Activated CD8-positive, alpha-beta T cell treated with anti-CD3 and anti-CD28 coated beads for 36 hours (primary cell): ENCODE results near the gene OCA2. TPM values are rescaled to one million over a fixed set of nuclear protein-coding genes. Genes with fewer than 3 reads are reported as not detected.

Experiments used
- ATAC-seq: fragments of 200-7000 bp; cut with Tn5 transposase; one replicate; pipeline ENCODE4 v1.10.0; 2021; ENCODE audit warnings: mild to moderate bottlenecking, moderate library complexity
- CTCF ChIA-PET: fragments of 350-600 bp; sonication (Branson Sonifier 250); formaldehyde crosslinking; loops from one replicate; lab custom pipeline; 2021; ENCODE audit warnings: antibody characterized with exemption; lab: Charles Lee
- POLR2A ChIA-PET: fragments of 350-600 bp; sonication (Branson Sonifier 250); formaldehyde crosslinking; loops from one replicate; lab custom pipeline; 2021; ENCODE audit warnings: antibody characterized with exemption; lab: Charles Lee
- DNase-seq: peaks from one replicate; pipeline ENCODE4 v3.0.0-alpha.2; 2020
- H3K27ac Mint-ChIP-seq: one replicate; pipeline ENCODE4 v1.8.0; 2021; ENCODE audit warnings: mild to moderate bottlenecking, mixed read lengths
- H3K27me3 Mint-ChIP-seq: one replicate; pipeline ENCODE4 v1.8.0; 2021; ENCODE audit warnings: mixed read lengths
- H3K36me3 Mint-ChIP-seq: one replicate; pipeline ENCODE4 v1.8.0; 2021; ENCODE audit warnings: low read depth, mixed read lengths
- H3K4me1 Mint-ChIP-seq: one replicate; pipeline ENCODE4 v1.8.0; 2021; ENCODE audit warnings: low read depth, mixed read lengths
- H3K4me3 Mint-ChIP-seq: one replicate; pipeline ENCODE4 v1.8.0; 2021; ENCODE audit warnings: mild to moderate bottlenecking, moderate library complexity, mixed read lengths
- H3K9me3 Mint-ChIP-seq: one replicate; pipeline ENCODE4 v1.8.0; 2021; ENCODE audit warnings: mixed read lengths
- CTCF ChIP-seq: fragments of 200-600 bp; IDR thresholded peaks from one replicate; pipeline ENCODE4 v1.8.0; 2022; ENCODE audit warnings: antibody characterized with exemption, mild to moderate bottlenecking
- intact Hi-C: fragments of 100-400 bp; cut with micrococcal nuclease; formaldehyde crosslinking; loops from one replicate; pipeline ENCODE4 v1.10.0; 2022
- total RNA-seq, 2 experiments: library from RNA; stranded (reverse); gene quantifications; one replicate each; pipeline ENCODE4 v1.2.3, GENCODE V29; 2021

The OCA2 gene
- total RNA-seq, 2 experiments from 2014 or later = not detected

GRCh38 chr15:28133281-28133680 lies 34.2 kb upstream of the OCA2 start:
- DNase-seq (no peak), ATAC-seq (no peak)
- ChIA-PET POLR2A (no interaction called here), CTCF (interaction anchor here (2.0 kb wide), 1 partner anchor 9 kb away, joined by 5 read pairs; no protein-coding TSS in a partner anchor)
- no peaks in the 10 kb centered on the region for H3K27me3 Mint-ChIP-seq
- H3K36me3 Mint-ChIP-seq = peaks cover 8% of the 10 kb centered on the region
- peaks cover 12% of the 10 kb centered on the region for H3K4me1 Mint-ChIP-seq
- intact Hi-C loops = no loop called here
- no peak overlapping the region for H3K4me3 Mint-ChIP-seq
- no peak overlapping the region for H3K27ac Mint-ChIP-seq
- no peak for TF ChIP-seq CTCF
- H3K9me3 Mint-ChIP-seq = no peaks in the 10 kb centered on the region

GRCh38 chr15:28132524-28133275 lies 33.6 kb upstream of the OCA2 start:
- peaks cover 12% of the 10 kb centered on the region for H3K4me1 Mint-ChIP-seq
- ChIA-PET POLR2A (no interaction called here), CTCF (interaction anchor here (2.0 kb wide), 1 partner anchor 8 kb away, joined by 5 read pairs; no protein-coding TSS in a partner anchor)
- no peaks in the 10 kb centered on the region for H3K9me3 Mint-ChIP-seq
- DNase-seq (no peak), ATAC-seq (no peak)
- no peaks in the 10 kb centered on the region for H3K27me3 Mint-ChIP-seq
- intact Hi-C loops = no loop called here
- no peak for TF ChIP-seq CTCF
- H3K27ac Mint-ChIP-seq = no peak overlapping the region
- H3K36me3 Mint-ChIP-seq = peaks cover 8% of the 10 kb centered on the region
- H3K4me3 Mint-ChIP-seq = no peak overlapping the region

GRCh38 chr15:28131946-28132345 lies 32.8 kb upstream of the OCA2 start:
- no peak overlapping the region for H3K4me3 Mint-ChIP-seq
- TF ChIP-seq CTCF = no peak
- intact Hi-C loops = no loop called here
- H3K36me3 Mint-ChIP-seq = peaks cover 8% of the 10 kb centered on the region
- peaks cover 9% of the 10 kb centered on the region for H3K4me1 Mint-ChIP-seq
- H3K27me3 Mint-ChIP-seq = no peaks in the 10 kb centered on the region
- DNase-seq = no peak
- CTCF ChIA-PET = no interaction called here
- ATAC-seq = no peak
- POLR2A ChIA-PET = no interaction called here
- no peaks in the 10 kb centered on the region for H3K9me3 Mint-ChIP-seq
- H3K27ac Mint-ChIP-seq = no peak overlapping the region

GRCh38 chr15:28131400-28131799 lies 32.3 kb upstream of the OCA2 start:
- POLR2A ChIA-PET = no interaction called here
- intact Hi-C loops = no loop called here
- no peak for DNase-seq
- Mint-ChIP-seq H3K27ac (no peak overlapping the region), H3K36me3 (peaks cover 7% of the 10 kb centered on the region), H3K9me3 (no peaks in the 10 kb centered on the region), H3K4me1 (peaks cover 4% of the 10 kb centered on the region), H3K27me3 (no peaks in the 10 kb centered on the region), H3K4me3 (no peak overlapping the region)
- TF ChIP-seq CTCF = no peak
- CTCF ChIA-PET = no interaction called here
- no peak for ATAC-seq

- DNase-seq (no peak), ATAC-seq (no peak)
- Mint-ChIP-seq H3K4me3 (no peak overlapping the region), H3K9me3 (no peaks in the 10 kb centered on the region), H3K27me3 (no peaks in the 10 kb centered on the region), H3K36me3 (peaks cover 7% of the 10 kb centered on the region), H3K4me1 (no peaks in the 10 kb centered on the region), H3K27ac (no peak overlapping the region)
- TF ChIP-seq CTCF = no peak
- CTCF ChIA-PET = no interaction called here
- intact Hi-C loops = no loop called here
- POLR2A ChIA-PET = no interaction called here
Observed at GRCh38 chr15:28130651-28131050, 31.5 kb upstream of the OCA2 start.
